ENCODE data around the gene SS18L1.

DNA sequence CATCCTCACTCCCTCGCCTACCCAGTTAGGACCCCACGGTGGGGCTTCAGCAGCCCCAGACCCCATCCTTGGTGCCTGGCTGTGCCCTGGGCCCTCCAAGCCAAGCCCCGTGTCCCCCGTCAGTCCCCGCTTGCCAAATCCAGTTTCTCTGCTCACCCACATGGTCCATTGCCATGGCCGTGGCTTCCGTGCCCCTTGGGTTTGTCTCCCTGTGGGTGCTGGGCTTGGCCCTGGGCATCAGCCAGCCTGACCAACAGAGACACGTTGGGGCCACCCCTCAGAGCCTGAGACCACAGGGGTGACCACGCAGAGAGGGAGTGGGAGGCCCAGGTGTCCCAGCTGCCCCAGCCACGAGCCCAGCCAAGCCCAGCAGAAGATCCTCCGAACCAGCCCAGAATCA lies 7.7 kb downstream of the SS18L1 start:
- TF ChIP-seq, protein P1, sequence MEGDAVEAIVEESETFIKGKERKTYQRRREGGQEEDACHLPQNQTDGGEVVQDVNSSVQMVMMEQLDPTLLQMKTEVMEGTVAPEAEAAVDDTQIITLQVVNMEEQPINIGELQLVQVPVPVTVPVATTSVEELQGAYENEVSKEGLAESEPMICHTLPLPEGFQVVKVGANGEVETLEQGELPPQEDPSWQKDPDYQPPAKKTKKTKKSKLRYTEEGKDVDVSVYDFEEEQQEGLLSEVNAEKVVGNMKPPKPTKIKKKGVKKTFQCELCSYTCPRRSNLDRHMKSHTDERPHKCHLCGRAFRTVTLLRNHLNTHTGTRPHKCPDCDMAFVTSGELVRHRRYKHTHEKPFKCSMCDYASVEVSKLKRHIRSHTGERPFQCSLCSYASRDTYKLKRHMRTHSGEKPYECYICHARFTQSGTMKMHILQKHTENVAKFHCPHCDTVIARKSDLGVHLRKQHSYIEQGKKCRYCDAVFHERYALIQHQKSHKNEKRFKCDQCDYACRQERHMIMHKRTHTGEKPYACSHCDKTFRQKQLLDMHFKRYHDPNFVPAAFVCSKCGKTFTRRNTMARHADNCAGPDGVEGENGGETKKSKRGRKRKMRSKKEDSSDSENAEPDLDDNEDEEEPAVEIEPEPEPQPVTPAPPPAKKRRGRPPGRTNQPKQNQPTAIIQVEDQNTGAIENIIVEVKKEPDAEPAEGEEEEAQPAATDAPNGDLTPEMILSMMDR (conservative IDR thresholded peaks at IDR 0.05 in 1 of 2, IDR thresholded peaks at IDR 0.05 in 1 of 2; ENCODE audit: low read depth in 1 of 2, low read length in 2 of 2) = no peak
- no peak for TF ChIP-seq EZH2 (IDR thresholded peaks at IDR 0.05; ENCODE audit: low read length, missing control alignments)

Data from fibroblast of lung (primary cell).